BJ (cell line): Measurements from ENCODE around the gene VTI1A. TPM values are rescaled to one million over a fixed set of nuclear protein-coding genes. Genes with fewer than 3 reads are reported as not detected.
"Not testable (repeated sequence)": the region's sequence is repeated elsewhere in the genome, so short reads cannot be mapped to it uniquely, and the experiment has no call there.

Experiments
- CTCF ChIA-PET: fragments of 350-600 bp; formaldehyde crosslinking; extraction: SDS; loops from one replicate; lab custom pipeline; 2021; ENCODE audit warnings: antibody characterized with exemption, inconsistent platforms; lab: Yijun Ruan, JAX
- POLR2A ChIA-PET: fragments of 300-600 bp; sonication (Branson Sonifier 250); formaldehyde crosslinking; extraction: SDS; loops from one replicate; lab custom pipeline; 2021; ENCODE audit warnings: antibody characterized with exemption; lab: Charles Lee
- DNase-seq: peaks from one replicate; pipeline ENCODE4 v3.0.0-alpha.2; 2011; ENCODE audit warnings: low read depth
- H3K27me3 ChIP-seq: 2 replicates; pipeline ENCODE4 v1.6.0; 2011; ENCODE audit warnings: low read length; ENCODE audit not compliant: control insufficient read depth, insufficient read depth
- H3K36me3 ChIP-seq: 2 replicates; pipeline ENCODE4 v1.5.1; 2011; ENCODE audit warnings: low read length; ENCODE audit not compliant: control insufficient read depth, insufficient read depth
- H3K4me3 ChIP-seq: 2 replicates; pipeline ENCODE4 v1.5.1; 2011; ENCODE audit warnings: low read depth, mild to moderate bottlenecking, control low read depth, low read length
- polyA plus RNA-seq: library from polyadenylated mRNA; depleted of rRNA; stranded (reverse); fragments of >200 nt; gene quantifications from 2 replicates; pipeline ENCODE4 v1.2.3, GENCODE V29; 2011
- TF ChIP-seq, protein P1 (sequence below): IDR thresholded peaks from 2 replicates; pipeline ENCODE4 v1.5.1; 2011; ENCODE audit warnings: low read depth, mild to moderate bottlenecking, control low read depth, inconsistent platforms, low read length, moderate library complexity; ENCODE audit not compliant: insufficient read depth

Gene VTI1A
- polyA plus RNA-seq, 1 experiment: 13.4 TPM

- no peak for DNase-seq
- Histone ChIP-seq H3K4me3 (no peak overlapping the region), H3K27me3 (no peaks in the 10 kb centered on the region), H3K36me3 (no peaks in the 10 kb centered on the region)
- CTCF ChIA-PET: no interaction called here
- POLR2A ChIA-PET: interaction anchor here (0.6 kb wide), 1 partner anchor 1016 kb away, joined by 5 read pairs; no protein-coding TSS in a partner anchor
- TF ChIP-seq, protein P1, sequence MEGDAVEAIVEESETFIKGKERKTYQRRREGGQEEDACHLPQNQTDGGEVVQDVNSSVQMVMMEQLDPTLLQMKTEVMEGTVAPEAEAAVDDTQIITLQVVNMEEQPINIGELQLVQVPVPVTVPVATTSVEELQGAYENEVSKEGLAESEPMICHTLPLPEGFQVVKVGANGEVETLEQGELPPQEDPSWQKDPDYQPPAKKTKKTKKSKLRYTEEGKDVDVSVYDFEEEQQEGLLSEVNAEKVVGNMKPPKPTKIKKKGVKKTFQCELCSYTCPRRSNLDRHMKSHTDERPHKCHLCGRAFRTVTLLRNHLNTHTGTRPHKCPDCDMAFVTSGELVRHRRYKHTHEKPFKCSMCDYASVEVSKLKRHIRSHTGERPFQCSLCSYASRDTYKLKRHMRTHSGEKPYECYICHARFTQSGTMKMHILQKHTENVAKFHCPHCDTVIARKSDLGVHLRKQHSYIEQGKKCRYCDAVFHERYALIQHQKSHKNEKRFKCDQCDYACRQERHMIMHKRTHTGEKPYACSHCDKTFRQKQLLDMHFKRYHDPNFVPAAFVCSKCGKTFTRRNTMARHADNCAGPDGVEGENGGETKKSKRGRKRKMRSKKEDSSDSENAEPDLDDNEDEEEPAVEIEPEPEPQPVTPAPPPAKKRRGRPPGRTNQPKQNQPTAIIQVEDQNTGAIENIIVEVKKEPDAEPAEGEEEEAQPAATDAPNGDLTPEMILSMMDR: no peak
Measured at GRCh38 chr10:112490545-112490944, 43.5 kb downstream of the VTI1A start.

DNA sequence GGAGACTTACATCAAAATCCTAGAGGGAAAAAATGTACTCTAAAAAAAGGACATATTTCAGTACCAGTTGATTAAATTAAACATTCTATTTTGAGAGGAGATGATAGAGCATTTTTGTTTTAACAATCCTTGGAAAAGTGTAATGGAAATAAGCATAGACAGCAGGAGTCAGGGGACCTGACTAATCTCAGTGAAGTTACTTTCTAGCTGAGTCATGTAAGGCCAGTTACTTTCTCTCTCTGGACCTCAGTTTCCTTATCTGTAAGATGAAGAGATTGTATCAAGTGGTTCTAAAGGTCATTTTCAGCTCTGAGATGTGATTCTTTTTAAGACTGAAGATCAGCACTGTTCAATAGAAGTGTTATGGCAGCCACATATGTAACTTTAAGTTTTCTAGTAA, 44.1 kb downstream of the VTI1A start:
- POLR2A ChIA-PET: interaction anchor here (0.6 kb wide), 2 partner anchors 8 to 1015 kb away, joined by 4 to 5 read pairs; no protein-coding TSS in a partner anchor
- Histone ChIP-seq H3K4me3 (no peak overlapping the region), H3K36me3 (no peaks in the 10 kb centered on the region), H3K27me3 (no peaks in the 10 kb centered on the region)
- CTCF ChIA-PET: interaction anchor here (0.6 to 1.2 kb wide), 3 partner anchors 10 to 44 kb away, joined by 3 read pairs; partner anchors contain the start of gene VTI1A
- DNase-seq: no peak
- TF ChIP-seq, protein P1: no peak

- H3K4me3 ChIP-seq: no peak overlapping the region
- H3K27me3 ChIP-seq: no peaks in the 10 kb centered on the region
- ChIA-PET POLR2A (no interaction called here), CTCF (no interaction called here)
- H3K36me3 ChIP-seq: no peaks in the 10 kb centered on the region
- TF ChIP-seq, protein P1: no peak
- no peak for DNase-seq
Measured at GRCh38 chr10:112492736-112493135, 45.7 kb downstream of the VTI1A start.

DNA sequence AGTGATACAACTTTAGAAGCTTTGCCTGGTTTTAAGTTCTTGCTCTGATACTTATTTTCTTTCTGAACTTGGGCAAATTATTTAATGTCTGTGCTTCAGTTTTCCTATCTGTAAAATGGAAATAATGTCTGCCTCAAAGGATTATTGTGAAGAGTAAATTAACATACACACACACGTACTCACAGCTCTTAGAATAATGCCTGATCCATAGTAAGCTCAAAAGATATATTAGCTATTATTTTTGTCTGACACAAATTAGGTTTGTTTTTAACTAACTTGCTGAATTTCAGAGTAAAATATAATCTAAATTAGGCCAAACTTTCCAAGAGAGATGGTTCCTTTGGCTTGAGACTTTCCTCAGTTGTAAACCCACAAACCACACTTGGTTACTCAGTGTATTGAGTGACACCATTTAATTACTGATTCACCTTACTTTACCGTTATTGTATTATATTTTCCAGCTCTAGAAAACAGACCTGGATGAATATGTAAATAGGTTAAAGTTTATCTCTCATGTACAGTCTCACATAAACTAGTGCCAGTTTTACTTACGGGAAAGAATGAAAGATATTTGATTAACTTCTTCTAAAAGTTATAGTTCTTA, 50.4 kb downstream of the VTI1A start:
- no peaks in the 10 kb centered on the region for H3K27me3 ChIP-seq
- CTCF ChIA-PET: interaction anchor here (1.6 kb wide), 1 partner anchor 9 kb away, joined by 3 read pairs; no protein-coding TSS in a partner anchor
- POLR2A ChIA-PET: no interaction called here
- H3K4me3 ChIP-seq: no peak overlapping the region
- no peak for DNase-seq
- TF ChIP-seq, protein P1: no peak
- no peaks in the 10 kb centered on the region for H3K36me3 ChIP-seq

DNA sequence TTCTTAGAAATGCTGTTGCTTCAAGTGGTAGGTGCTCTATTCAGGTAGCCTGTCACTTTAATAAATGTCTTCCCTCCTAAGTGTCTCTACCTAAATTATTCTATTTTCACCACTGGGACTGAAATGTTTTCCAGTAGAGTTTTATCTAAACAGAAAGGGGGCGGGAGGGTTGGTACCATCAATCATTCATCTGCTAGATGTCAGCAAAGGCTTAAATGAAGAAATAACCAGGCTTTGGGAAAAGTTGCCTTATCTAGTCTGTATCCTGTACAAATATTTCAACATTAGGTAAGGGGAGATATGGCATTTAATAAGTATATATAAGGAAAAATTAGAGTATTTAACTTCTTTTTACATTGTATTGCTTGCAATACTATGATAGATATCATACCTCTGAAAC, 51.8 kb downstream of the VTI1A start:
- no peak for DNase-seq
- TF ChIP-seq, protein P1: no peak
- no peak overlapping the region for H3K4me3 ChIP-seq
- ChIA-PET CTCF (no interaction called here), POLR2A (no interaction called here)
- no peaks in the 10 kb centered on the region for H3K27me3 ChIP-seq
- H3K36me3 ChIP-seq: no peaks in the 10 kb centered on the region

DNA sequence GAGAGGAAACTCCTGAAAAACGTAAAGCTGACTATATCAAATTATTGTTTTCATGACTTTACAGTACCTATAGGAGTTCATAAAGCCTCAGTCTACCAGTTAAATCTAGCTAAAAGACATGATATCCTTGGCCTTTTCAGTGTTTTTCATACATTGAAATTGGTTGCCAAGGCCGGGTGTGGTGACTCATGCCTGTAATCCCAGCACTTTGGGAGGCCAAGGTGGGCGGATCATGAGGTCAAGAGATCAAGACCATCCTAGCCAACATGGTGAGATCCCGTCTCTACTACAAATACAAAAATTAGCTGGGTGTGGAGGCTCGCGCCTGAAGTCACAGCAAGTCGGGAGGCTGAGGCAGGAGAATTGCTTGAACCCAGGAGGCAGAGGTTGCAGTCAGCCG, 53.0 kb downstream of the VTI1A start:
- CTCF ChIA-PET: interaction anchor here (1.2 kb wide), 1 partner anchor 24 kb away, joined by 3 read pairs; no protein-coding TSS in a partner anchor
- POLR2A ChIA-PET, DNase-seq, H3K27me3 ChIP-seq, H3K4me3 ChIP-seq, H3K36me3 ChIP-seq: not testable (repeated sequence)
